ENCODE data around the gene PMEL. TPM values are rescaled to one million over a fixed set of nuclear protein-coding genes. Genes with fewer than 3 reads are reported as not detected.

Gene PMEL
- total and polyA plus RNA-seq, 9 of the 15 experiments (the other 6 are each of a cell fraction or from before 2014, with no cell fraction given), result 0.36 to 2.0 (median 0.98) TPM

- peak; percentile 30; the same call in 1 of the 2 replicates for TF ChIP-seq CHD2 (IDR thresholded peaks at IDR 0.05; ENCODE audit: low read depth, low read length)
- TF ChIP-seq NR4A1 (CRISPR knock-in tag; IDR thresholded peaks at IDR 0.05), result no peak
- no peak for TF ChIP-seq NR4A1 (tag; IDR thresholded peaks at IDR 0.05)
- no peak for TF ChIP-seq MED1 (CRISPR knock-in tag; IDR thresholded peaks at IDR 0.05; ENCODE audit: borderline replicate concordance)
- no peak for TF ChIP-seq CBX2 (IDR thresholded peaks at IDR 0.05; ENCODE audit: insufficient read depth, low read length, poor library complexity, severe bottlenecking)
- no peak; the same call in 1 of the 2 replicates for TF ChIP-seq MBD2 (IDR thresholded peaks at IDR 0.05; ENCODE audit: borderline replicate concordance, low read depth)
- TF ChIP-seq CHD1 (IDR thresholded peaks at IDR 0.05; ENCODE audit: low read length), result peak; percentile 83
- TF ChIP-seq EHMT2 (IDR thresholded peaks at IDR 0.05), result no peak
- TF ChIP-seq CXXC5 (CRISPR knock-in tag; IDR thresholded peaks at IDR 0.05), result no peak
- no peak for TF ChIP-seq CBX5 (IDR thresholded peaks at IDR 0.05; ENCODE audit: borderline replicate concordance, low read depth)
- TF ChIP-seq KDM4B (IDR thresholded peaks at IDR 0.05; ENCODE audit: borderline replicate concordance in 2 of 2, low read depth in 1 of 2), result no peak
- TF ChIP-seq, protein P1, sequence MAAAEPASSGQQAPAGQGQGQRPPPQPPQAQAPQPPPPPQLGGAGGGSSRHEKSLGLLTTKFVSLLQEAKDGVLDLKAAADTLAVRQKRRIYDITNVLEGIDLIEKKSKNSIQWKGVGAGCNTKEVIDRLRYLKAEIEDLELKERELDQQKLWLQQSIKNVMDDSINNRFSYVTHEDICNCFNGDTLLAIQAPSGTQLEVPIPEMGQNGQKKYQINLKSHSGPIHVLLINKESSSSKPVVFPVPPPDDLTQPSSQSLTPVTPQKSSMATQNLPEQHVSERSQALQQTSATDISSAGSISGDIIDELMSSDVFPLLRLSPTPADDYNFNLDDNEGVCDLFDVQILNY (CRISPR knock-in tag; IDR thresholded peaks at IDR 0.05), result no peak
- no peak for TF ChIP-seq ZNF395 (CRISPR knock-in tag; IDR thresholded peaks at IDR 0.05)
- TF ChIP-seq AFF1 (IDR thresholded peaks at IDR 0.05; ENCODE audit: low read depth in 1 of 2, partially characterized antibody in 2 of 2), result no peak
- no peak for TF ChIP-seq ZNF57 (CRISPR knock-in tag; IDR thresholded peaks at IDR 0.05)
These were observed 31.1 kb upstream of the PMEL start, which contains the start of gene SUOX (continued) for GRCh38 chr12:55996715-55997534.
